ENCODE results near the gene IRGM. TPM values are rescaled to one million over a fixed set of nuclear protein-coding genes. Genes with fewer than 3 reads are reported as not detected.
A peak's percentile ranks its signal among the peaks of the same experiment; 100 is the strongest.
"Not testable (repeated sequence)": the region's sequence is repeated elsewhere in the genome, so short reads cannot be mapped to it uniquely, and the experiment has no call there.

IRGM gene
- total RNA-seq (not detected), polyA plus RNA-seq (ENCODE audit: insufficient read depth in 1 of 8, insufficient read length in 8 of 8, low replicate concordance in 1 of 8) (under 1 TPM in 2 of 8 donors, not detected in 6; 0.20 to 0.29 TPM)
- long read RNA-seq, donor 1: 0 reads
- long read RNA-seq, donor 2: 0 reads
- long read RNA-seq, donor 3: 0 reads
- long read RNA-seq, donor 4: 0 reads
- long read RNA-seq, donor 5: 0 reads
- long read RNA-seq, donor 6: 0 reads
- long read RNA-seq, donor 7: 0 reads
- long read RNA-seq, donor 8: 0 reads
- long read RNA-seq, donor 9: 0 reads
- long read RNA-seq, donor 10: 0 reads
- long read RNA-seq, donor 11: 0 reads

GRCh38 chr5:150846308-150846653, at the start of gene IRGM:
Gene IRGM (plus strand): TSS chr5:150846521. CDS start chr5:150848124, 1,603 bp downstream.
- H3K4me3 ChIP-seq (ENCODE audit: low read length); H3K9me3 ChIP-seq (replicated peaks; ENCODE audit: control insufficient read depth, low read depth, low read length); H3K4me1 ChIP-seq (ENCODE audit: control insufficient read depth, insufficient read depth, low read length); DNase-seq; H3K36me3 ChIP-seq (ENCODE audit: control insufficient read depth, insufficient read depth, low read length); H3K27ac ChIP-seq (ENCODE audit: low read length); H3K27me3 ChIP-seq (ENCODE audit: control insufficient read depth, insufficient read depth, low read length): not testable (repeated sequence)
- WGBS (ENCODE audit: insufficient coverage): 64% methylated on average over 2 of the region's 3 CpGs

GRCh38 chr5:150797384-150797783, 48.9 kb upstream of the IRGM start:
- 86% methylated on average over 1 of the region's 2 CpGs for WGBS (ENCODE audit: insufficient coverage)
- DNase-seq: no peak
- Histone ChIP-seq H3K27ac (ENCODE audit: low read length) (no peak overlapping the region), H3K36me3 (ENCODE audit: control insufficient read depth, insufficient read depth, low read length) (peaks cover 7% of the 10 kb centered on the region), H3K4me1 (ENCODE audit: control insufficient read depth, insufficient read depth, low read length) (peaks cover 3% of the 10 kb centered on the region), H3K27me3 (ENCODE audit: control insufficient read depth, insufficient read depth, low read length) (no peaks in the 10 kb centered on the region), H3K9me3 (replicated peaks; ENCODE audit: control insufficient read depth, low read depth, low read length) (no peaks in the 10 kb centered on the region), H3K4me3 (ENCODE audit: low read length) (no peak overlapping the region)

GRCh38 chr5:150801117-150801927, 45.0 kb upstream of the IRGM start:
- 5% methylated on average over 4 of the region's 15 CpGs for WGBS (ENCODE audit: insufficient coverage)
- Histone ChIP-seq H3K27ac (ENCODE audit: low read length) (no peak overlapping the region), H3K4me1 (ENCODE audit: control insufficient read depth, insufficient read depth, low read length) (peaks cover 3% of the 10 kb centered on the region), H3K9me3 (replicated peaks; ENCODE audit: control insufficient read depth, low read depth, low read length) (no peaks in the 10 kb centered on the region), H3K36me3 (ENCODE audit: control insufficient read depth, insufficient read depth, low read length) (peaks cover 2% of the 10 kb centered on the region), H3K4me3 (ENCODE audit: low read length) (peak overlapping the region; percentile 30), H3K27me3 (ENCODE audit: control insufficient read depth, insufficient read depth, low read length) (no peaks in the 10 kb centered on the region)
- peak; percentile 87 for DNase-seq

GRCh38 chr5:150804388-150804787, 41.9 kb upstream of the IRGM start:
- Histone ChIP-seq H3K4me1 (ENCODE audit: control insufficient read depth, insufficient read depth, low read length) (peaks cover 3% of the 10 kb centered on the region), H3K27me3 (ENCODE audit: control insufficient read depth, insufficient read depth, low read length) (no peaks in the 10 kb centered on the region), H3K27ac (ENCODE audit: low read length) (no peak overlapping the region), H3K36me3 (ENCODE audit: control insufficient read depth, insufficient read depth, low read length) (no peaks in the 10 kb centered on the region), H3K9me3 (replicated peaks; ENCODE audit: control insufficient read depth, low read depth, low read length) (no peaks in the 10 kb centered on the region), H3K4me3 (ENCODE audit: low read length) (no peak overlapping the region)
- DNase-seq: no peak
- WGBS (ENCODE audit: insufficient coverage): 91% methylated on average over 6 of the region's 6 CpGs

GRCh38 chr5:150809363-150809762, 37.0 kb upstream of the IRGM start:
- no peaks in the 10 kb centered on the region for H3K4me1 ChIP-seq (ENCODE audit: control insufficient read depth, insufficient read depth, low read length)
- WGBS (ENCODE audit: insufficient coverage): 100% methylated on average over 2 of the region's 3 CpGs
- no peak overlapping the region for H3K4me3 ChIP-seq (ENCODE audit: low read length)
- no peak for DNase-seq
- H3K9me3 ChIP-seq (replicated peaks; ENCODE audit: control insufficient read depth, low read depth, low read length): no peaks in the 10 kb centered on the region
- H3K27me3 ChIP-seq (ENCODE audit: control insufficient read depth, insufficient read depth, low read length): no peaks in the 10 kb centered on the region
- no peaks in the 10 kb centered on the region for H3K36me3 ChIP-seq (ENCODE audit: control insufficient read depth, insufficient read depth, low read length)
- H3K27ac ChIP-seq (ENCODE audit: low read length): no peak overlapping the region

GRCh38 chr5:150815010-150815409, 31.3 kb upstream of the IRGM start:
- no peaks in the 10 kb centered on the region for H3K36me3 ChIP-seq (ENCODE audit: control insufficient read depth, insufficient read depth, low read length)
- H3K27ac ChIP-seq (ENCODE audit: low read length): no peak overlapping the region
- H3K4me3 ChIP-seq (ENCODE audit: low read length): no peak overlapping the region
- DNase-seq: no peak
- H3K9me3 ChIP-seq (replicated peaks; ENCODE audit: control insufficient read depth, low read depth, low read length): no peaks in the 10 kb centered on the region
- H3K27me3 ChIP-seq (ENCODE audit: control insufficient read depth, insufficient read depth, low read length): no peaks in the 10 kb centered on the region
- no peaks in the 10 kb centered on the region for H3K4me1 ChIP-seq (ENCODE audit: control insufficient read depth, insufficient read depth, low read length)

- DNase-seq: no peak
- 66% methylated on average over 2 of the region's 2 CpGs for WGBS (ENCODE audit: insufficient coverage)
- no peak overlapping the region for H3K4me3 ChIP-seq (ENCODE audit: low read length)
- H3K36me3 ChIP-seq (ENCODE audit: control insufficient read depth, insufficient read depth, low read length): no peaks in the 10 kb centered on the region
- no peaks in the 10 kb centered on the region for H3K9me3 ChIP-seq (replicated peaks; ENCODE audit: control insufficient read depth, low read depth, low read length)
- H3K4me1 ChIP-seq (ENCODE audit: control insufficient read depth, insufficient read depth, low read length): no peaks in the 10 kb centered on the region
- H3K27ac ChIP-seq (ENCODE audit: low read length): no peak overlapping the region
- no peaks in the 10 kb centered on the region for H3K27me3 ChIP-seq (ENCODE audit: control insufficient read depth, insufficient read depth, low read length)
These were observed 29.4 kb upstream of the IRGM start for GRCh38 chr5:150816946-150817345.

- no peak for DNase-seq
- H3K27ac ChIP-seq (ENCODE audit: low read length): no peak overlapping the region
- no peaks in the 10 kb centered on the region for H3K36me3 ChIP-seq (ENCODE audit: control insufficient read depth, insufficient read depth, low read length)
- H3K4me3 ChIP-seq (ENCODE audit: low read length): no peak overlapping the region
- no CpG with 5 or more reads among the region's 5 CpGs for WGBS (ENCODE audit: insufficient coverage)
- no peaks in the 10 kb centered on the region for H3K27me3 ChIP-seq (ENCODE audit: control insufficient read depth, insufficient read depth, low read length)
- H3K4me1 ChIP-seq (ENCODE audit: control insufficient read depth, insufficient read depth, low read length): no peaks in the 10 kb centered on the region
- no peaks in the 10 kb centered on the region for H3K9me3 ChIP-seq (replicated peaks; ENCODE audit: control insufficient read depth, low read depth, low read length)
These were observed 16.6 kb upstream of the IRGM start for GRCh38 chr5:150829744-150830143.

GRCh38 chr5:150831821-150832220, 14.5 kb upstream of the IRGM start:
- H3K9me3 ChIP-seq (replicated peaks; ENCODE audit: control insufficient read depth, low read depth, low read length); H3K27me3 ChIP-seq (ENCODE audit: control insufficient read depth, insufficient read depth, low read length); H3K4me3 ChIP-seq (ENCODE audit: low read length); H3K27ac ChIP-seq (ENCODE audit: low read length); DNase-seq; H3K36me3 ChIP-seq (ENCODE audit: control insufficient read depth, insufficient read depth, low read length); H3K4me1 ChIP-seq (ENCODE audit: control insufficient read depth, insufficient read depth, low read length): not testable (repeated sequence)
- WGBS (ENCODE audit: insufficient coverage): no CpG with 5 or more reads among the region's 3 CpGs

- no peak overlapping the region for H3K4me3 ChIP-seq (ENCODE audit: low read length)
- H3K27me3 ChIP-seq (ENCODE audit: control insufficient read depth, insufficient read depth, low read length): no peaks in the 10 kb centered on the region
- DNase-seq: no peak
- no peaks in the 10 kb centered on the region for H3K9me3 ChIP-seq (replicated peaks; ENCODE audit: control insufficient read depth, low read depth, low read length)
- no peaks in the 10 kb centered on the region for H3K36me3 ChIP-seq (ENCODE audit: control insufficient read depth, insufficient read depth, low read length)
- no CpG with 5 or more reads among the region's 5 CpGs for WGBS (ENCODE audit: insufficient coverage)
- no peaks in the 10 kb centered on the region for H3K4me1 ChIP-seq (ENCODE audit: control insufficient read depth, insufficient read depth, low read length)
- H3K27ac ChIP-seq (ENCODE audit: low read length): no peak overlapping the region
These were observed 10.3 kb upstream of the IRGM start for GRCh38 chr5:150836064-150836463.
